GM21423 (cell line): Measurements from ENCODE around the gene ATP2A1.
"Not testable (repeated sequence)": the region's sequence is repeated elsewhere in the genome, so short reads cannot be mapped to it uniquely, and the experiment has no call there.

Source experiments
- ATAC-seq: cut with Tn5 transposase; IDR thresholded peaks from one replicate; pipeline ENCODE4 v1.9.1; 2021; ENCODE audit warnings: mild to moderate bottlenecking, moderate library complexity; ENCODE audit not compliant: unreplicated experiment

The ATP2A1 gene

DNA sequence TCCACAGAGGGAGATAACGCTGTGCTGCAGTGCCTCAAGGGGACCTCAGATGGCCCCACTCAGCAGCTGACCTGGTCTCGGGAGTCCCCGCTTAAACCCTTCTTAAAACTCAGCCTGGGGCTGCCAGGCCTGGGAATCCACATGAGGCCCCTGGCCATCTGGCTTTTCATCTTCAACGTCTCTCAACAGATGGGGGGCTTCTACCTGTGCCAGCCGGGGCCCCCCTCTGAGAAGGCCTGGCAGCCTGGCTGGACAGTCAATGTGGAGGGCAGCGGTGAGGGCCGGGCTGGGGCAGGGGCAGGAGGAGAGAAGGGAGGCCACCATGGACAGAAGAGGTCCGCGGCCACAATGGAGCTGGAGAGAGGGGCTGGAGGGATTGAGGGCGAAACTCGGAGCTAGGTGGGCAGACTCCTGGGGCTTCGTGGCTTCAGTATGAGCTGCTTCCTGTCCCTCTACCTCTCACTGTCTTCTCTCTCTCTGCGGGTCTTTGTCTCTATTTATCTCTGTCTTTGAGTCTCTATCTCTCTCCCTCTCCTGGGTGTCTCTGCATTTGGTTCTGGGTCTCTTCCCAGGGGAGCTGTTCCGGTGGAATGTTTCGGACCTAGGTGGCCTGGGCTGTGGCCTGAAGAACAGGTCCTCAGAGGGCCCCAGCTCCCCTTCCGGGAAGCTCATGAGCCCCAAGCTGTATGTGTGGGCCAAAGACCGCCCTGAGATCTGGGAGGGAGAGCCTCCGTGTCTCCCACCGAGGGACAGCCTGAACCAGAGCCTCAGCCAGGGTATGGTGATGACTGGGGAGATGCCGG lies 54.3 kb downstream of the ATP2A1 start:
- ATAC-seq = no peak

DNA sequence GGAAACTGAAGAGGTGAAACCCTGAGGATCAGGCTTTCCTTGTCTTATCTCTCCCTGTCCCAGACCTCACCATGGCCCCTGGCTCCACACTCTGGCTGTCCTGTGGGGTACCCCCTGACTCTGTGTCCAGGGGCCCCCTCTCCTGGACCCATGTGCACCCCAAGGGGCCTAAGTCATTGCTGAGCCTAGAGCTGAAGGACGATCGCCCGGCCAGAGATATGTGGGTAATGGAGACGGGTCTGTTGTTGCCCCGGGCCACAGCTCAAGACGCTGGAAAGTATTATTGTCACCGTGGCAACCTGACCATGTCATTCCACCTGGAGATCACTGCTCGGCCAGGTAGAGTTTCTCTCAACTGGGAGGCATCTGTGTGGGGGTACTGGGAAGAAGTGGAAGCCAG lies 54.9 kb downstream of the ATP2A1 start:
- ATAC-seq = no peak

DNA sequence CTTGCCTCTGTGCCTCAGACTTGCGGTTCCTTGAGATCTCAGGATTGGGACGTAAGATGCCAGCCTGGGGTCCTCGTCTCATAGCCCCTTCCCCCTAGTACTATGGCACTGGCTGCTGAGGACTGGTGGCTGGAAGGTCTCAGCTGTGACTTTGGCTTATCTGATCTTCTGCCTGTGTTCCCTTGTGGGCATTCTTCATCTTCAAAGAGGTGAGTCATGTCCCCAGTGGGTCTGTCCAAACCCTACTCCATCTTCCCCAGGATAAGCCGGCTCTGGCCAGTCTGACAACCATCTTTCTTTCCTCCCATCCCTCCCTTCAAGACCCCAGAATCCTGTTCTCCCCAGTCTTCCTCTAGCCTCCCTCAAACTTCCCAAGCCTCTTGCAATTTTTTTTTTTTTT lies 57.1 kb downstream of the ATP2A1 start:
- no peak for ATAC-seq

DNA sequence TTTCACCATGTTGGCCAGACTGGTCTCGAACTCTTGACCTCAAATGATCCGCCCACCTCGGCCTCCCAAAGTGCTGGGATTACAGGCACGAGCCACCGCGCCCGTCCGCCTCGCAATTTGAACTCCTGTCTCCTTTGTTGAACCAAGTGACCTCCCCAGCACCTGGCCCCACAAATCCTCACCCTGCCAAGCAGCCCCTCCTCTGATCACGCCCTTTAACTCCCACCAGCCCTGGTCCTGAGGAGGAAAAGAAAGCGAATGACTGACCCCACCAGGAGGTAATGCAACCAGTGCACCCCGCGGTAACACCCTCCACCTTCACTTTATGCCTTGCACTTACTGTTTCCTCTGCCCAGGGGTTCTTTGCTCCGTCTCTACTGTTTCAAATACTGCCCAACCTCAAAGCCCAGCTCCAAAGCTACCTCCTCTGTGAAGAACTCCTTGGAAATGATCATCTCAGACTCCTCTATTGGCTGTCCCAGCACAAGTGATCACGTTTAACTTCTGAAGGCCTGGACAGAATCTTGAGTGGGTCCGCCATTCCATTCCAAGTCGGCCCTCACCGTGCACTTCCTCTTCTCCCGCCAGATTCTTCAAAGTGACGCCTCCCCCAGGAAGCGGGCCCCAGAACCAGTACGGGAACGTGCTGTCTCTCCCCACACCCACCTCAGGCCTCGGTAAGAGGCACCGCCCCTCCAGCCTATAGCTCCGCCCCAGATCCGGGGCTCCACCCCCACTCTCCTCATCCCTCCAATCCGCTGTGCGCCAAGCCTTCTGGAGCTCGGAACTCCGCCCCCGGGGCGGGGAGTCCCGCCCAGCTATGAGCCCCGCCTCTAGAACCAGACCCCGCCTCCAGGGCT lies 57.9 kb downstream of the ATP2A1 start:
- peak; percentile 56 for ATAC-seq

DNA sequence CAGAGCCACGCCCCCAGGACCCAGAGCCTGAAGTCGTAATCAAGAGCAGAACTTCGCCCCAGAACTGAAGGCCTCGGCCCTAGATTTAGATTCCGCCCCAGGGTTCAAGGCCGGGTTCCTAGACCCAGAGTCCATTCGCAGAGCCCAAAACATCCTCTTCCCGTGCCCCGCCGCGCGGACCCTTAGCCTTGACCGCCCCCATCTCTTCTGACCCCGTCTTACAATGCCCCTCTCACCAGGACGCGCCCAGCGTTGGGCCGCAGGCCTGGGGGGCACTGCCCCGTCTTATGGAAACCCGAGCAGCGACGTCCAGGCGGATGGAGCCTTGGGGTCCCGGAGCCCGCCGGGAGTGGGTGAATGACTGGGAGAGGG lies 58.5 kb downstream of the ATP2A1 start:
- no peak for ATAC-seq

DNA sequence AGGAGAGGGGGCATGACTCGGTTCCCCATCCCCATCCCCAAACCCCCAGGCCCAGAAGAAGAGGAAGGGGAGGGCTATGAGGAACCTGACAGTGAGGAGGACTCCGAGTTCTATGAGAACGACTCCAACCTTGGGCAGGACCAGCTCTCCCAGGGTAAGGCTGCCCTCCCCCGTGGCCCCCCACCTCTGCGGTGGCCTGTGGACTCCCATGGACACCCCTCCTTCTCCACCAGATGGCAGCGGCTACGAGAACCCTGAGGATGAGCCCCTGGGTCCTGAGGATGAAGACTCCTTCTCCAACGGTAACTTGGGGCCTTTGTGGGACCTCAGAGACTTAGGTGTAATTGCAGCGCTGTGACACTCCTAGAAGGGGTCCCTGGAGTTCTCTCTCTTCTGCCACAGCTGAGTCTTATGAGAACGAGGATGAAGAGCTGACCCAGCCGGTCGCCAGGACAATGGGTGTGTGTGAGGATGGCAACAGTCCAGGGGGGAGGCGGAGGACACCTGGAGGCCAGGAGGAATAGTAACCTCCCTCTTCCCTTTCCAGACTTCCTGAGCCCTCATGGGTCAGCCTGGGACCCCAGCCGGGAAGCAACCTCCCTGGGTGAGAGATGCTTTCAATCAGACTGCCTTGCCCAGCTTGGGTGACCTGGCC lies 59.1 kb downstream of the ATP2A1 start:
- ATAC-seq = no peak

DNA sequence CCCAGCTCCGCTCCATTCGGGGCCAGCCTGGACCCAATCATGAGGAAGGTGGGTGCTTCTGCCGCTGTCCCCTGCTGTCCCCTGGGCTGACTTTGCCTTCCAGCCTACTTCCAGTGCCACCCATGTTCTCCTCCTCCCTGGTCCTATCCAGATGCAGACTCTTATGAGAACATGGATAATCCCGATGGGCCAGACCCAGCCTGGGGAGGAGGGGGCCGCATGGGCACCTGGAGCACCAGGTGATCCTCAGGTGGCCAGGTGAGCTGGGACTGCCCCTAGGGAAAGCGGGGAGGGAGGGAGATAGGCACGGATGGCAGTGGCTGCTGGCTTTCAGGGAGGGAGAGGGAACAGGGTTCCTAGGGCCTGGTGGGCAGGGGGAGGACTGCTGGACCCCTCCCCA lies 60.4 kb downstream of the ATP2A1 start:
- no peak for ATAC-seq

DNA sequence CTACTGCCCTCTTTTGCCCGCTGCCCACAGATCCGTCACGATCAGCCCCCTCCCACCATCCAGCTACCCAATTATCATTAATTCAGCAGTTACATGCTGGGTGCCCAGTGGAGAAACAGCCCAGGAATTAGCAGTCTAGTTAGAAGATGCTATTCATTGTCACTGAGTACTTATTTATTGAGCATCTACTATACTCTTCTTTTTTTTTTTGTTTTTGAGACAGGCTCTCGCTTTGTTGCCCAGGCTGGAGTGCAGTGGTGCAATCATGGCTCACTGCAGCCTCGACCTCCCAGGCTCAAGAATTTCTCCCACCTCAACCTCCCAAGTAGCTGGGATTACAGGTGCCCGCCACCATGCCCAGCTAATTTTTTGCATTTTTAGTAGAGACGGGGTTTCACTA lies 61.5 kb downstream of the ATP2A1 start:
- ATAC-seq = not testable (repeated sequence)

DNA sequence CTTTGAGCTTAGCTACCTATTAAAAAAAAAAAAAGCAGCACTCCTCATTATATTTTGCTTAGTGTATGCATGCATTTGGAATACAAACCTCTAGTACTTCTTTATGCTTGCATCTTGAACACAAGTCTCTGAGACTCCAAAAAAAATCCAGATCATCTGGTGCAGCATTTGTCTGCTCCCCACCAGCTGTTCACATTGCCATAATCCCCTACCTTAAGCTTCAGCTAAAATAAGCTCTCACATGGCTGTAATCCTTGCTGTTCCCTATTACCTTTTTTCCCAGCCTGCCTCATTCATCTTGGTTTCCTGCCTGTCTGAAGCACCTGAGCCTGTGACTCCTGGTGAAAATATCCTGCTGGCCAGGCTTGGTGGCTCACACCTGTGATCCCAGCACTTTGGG lies 65.0 kb downstream of the ATP2A1 start:
- no peak for ATAC-seq

DNA sequence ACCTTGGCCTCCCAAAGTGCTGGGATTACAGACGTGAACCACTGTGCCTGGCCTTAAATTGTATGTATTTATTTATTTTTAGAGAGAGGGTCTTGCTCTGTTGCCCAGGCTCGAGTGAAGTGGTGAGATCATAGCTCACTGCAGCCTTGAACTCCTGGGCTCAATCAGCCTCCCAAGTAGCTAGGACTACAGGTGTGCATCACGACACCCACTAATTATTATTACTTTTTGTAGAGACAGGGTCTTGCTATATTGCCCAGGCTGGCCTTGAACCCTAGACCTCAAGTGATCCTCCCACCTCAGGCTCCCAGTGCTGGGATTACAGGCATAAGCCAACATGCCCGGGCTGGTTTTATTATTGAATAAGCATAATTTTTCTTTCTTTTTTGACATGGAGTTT lies 68.4 kb downstream of the ATP2A1 start:
- no peak for ATAC-seq

DNA sequence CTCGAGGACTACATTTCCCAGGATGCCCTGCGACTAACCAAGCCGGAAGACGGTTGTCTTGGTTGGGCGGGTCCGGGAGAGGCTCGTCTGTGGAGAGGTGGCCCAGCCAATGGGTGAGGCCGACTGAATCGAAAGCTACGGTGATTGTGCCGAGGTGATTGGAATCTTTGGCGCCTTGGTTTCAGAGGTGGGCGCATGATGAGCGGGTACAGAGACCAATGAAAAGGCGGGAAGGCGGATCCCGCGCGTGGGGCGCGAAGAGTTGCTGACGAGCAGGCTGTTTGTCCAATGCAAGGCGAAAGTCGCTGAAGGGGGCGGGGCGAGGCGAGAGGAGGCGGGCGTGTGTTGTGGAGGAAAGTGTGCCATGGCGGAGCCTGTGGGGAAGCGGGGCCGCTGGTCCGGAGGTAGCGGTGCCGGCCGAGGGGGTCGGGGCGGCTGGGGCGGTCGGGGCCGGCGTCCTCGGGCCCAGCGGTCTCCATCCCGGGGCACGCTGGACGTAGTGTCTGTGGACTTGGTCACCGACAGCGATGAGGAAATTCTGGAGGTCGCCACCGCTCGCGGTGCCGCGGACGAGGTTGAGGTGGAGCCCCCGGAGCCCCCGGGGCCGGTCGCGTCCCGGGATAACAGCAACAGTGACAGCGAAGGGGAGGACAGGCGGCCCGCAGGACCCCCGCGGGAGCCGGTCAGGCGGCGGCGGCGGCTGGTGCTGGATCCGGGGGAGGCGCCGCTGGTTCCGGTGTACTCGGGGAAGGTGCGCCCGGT lies 72.5 kb downstream of the ATP2A1 start, which contains the start of gene NFATC2IP:
NFATC2IP (plus strand) TSS at position 290 of the 762 bp plus-strand sequence; CDS start at position 365, 75 bp downstream.
- peak; percentile 91 for ATAC-seq

DNA sequence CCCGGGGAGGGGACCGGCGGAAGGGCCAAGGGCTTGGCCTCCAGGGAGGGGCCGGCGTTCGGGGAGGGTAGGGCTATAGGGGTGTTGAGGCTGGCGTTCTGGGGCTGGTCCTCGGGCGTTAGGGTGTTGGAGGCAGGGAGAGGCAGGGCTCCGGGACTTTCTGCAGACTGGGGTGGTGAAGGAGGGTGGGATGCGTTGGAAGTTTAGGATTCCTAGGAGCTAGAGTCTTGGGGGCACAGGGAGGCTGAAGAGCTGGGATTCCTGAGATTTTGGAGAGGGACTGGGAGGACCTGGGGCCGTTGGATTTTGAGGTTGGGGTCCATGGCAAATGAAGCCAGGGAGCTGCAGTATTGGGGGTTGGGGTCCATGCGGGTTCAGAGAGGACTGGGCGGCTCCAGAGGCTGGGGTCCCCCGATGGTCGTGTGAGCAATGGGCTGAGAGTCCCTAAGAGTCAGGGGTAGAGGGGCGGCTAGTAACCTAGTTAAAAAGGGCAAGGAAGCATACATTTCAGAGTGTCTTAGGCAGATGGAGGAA lies 73.2 kb downstream of the ATP2A1 start:
- no peak for ATAC-seq
